IMR-90 (cell line): Measurements from ENCODE around the gene URI1. TPM values are rescaled to one million over a fixed set of nuclear protein-coding genes. Genes with fewer than 3 reads are reported as not detected.

Experiments
- ATAC-seq: fragments of 200-7000 bp; cut with Tn5 transposase; 2 replicates; pipeline ENCODE4 v1.9.1; 2020; ENCODE audit warnings: low read depth, mild to moderate bottlenecking, moderate library complexity
- Bru-seq: library from RNA; stranded (reverse); fragments of 400-500 nt; gene quantifications from one replicate; lab custom pipeline; 2021; lab: Mats Ljungman, UMichigan
- BruChase-seq, 2 experiments: library from RNA; stranded (reverse); fragments of 400-500 nt; gene quantifications; one replicate each; lab custom pipeline; 2021; lab: Mats Ljungman, UMichigan
- BruUV-seq: library from RNA; stranded (reverse); fragments of 400-500 nt; replicated peaks from 2 replicates; lab custom pipeline; 2021; lab: Mats Ljungman, UMichigan
- CTCF ChIA-PET: fragments of 300-600 bp; formaldehyde crosslinking; extraction: SDS; loops from one replicate; lab custom pipeline; 2021; ENCODE audit warnings: antibody characterized with exemption; lab: Yijun Ruan, JAX
- POLR2A ChIA-PET: fragments of 300-600 bp; sonication (Branson Sonifier 250); formaldehyde crosslinking; loops from one replicate; lab custom pipeline; 2022; ENCODE audit warnings: antibody characterized with exemption; ENCODE audit not compliant: unreplicated experiment; lab: Charles Lee
- DNase-seq: peaks from one replicate; pipeline ENCODE4 v3.0.0; 2013
- H2AFZ ChIP-seq: replicated peaks from 2 replicates; pipeline ENCODE3; 2013; ENCODE audit warnings: low read length, mild to moderate bottlenecking; ENCODE audit not compliant: poor library complexity
- H2AK5ac ChIP-seq: 2 replicates; pipeline ENCODE4 v1.6.1; 2013; ENCODE audit warnings: low read depth, low read length, inconsistent platforms
- H2AK9ac ChIP-seq: replicated peaks from 2 replicates; pipeline ENCODE3; 2013; ENCODE audit warnings: mild to moderate bottlenecking, low read depth, low read length, moderate library complexity; ENCODE audit not compliant: poor library complexity
- H2BK120ac ChIP-seq: 2 replicates; pipeline ENCODE4 v1.6.1; 2013; ENCODE audit warnings: low read depth, low read length, inconsistent platforms
- H2BK15ac ChIP-seq: 3 replicates; pipeline ENCODE4 v1.6.1; 2013; ENCODE audit warnings: low read depth, low read length, inconsistent platforms
- H2BK20ac ChIP-seq: 2 replicates; pipeline ENCODE4 v1.6.1; 2013; ENCODE audit warnings: low read depth, mild to moderate bottlenecking, inconsistent platforms, low read length, moderate library complexity
- H2BK5ac ChIP-seq: 2 replicates; pipeline ENCODE4 v1.6.1; 2013; ENCODE audit warnings: mild to moderate bottlenecking, low read depth, low read length, inconsistent platforms; ENCODE audit not compliant: poor library complexity, severe bottlenecking
- H3K14ac ChIP-seq: replicated peaks from 2 replicates; pipeline ENCODE4 v1.6.1; 2013; ENCODE audit warnings: low read depth, low read length, inconsistent platforms
- H3K18ac ChIP-seq: 2 replicates; pipeline ENCODE4 v1.6.1; 2013; ENCODE audit warnings: low read depth, low read length, control low read depth
- H3K23ac ChIP-seq: 2 replicates; pipeline ENCODE4 v1.6.1; 2013; ENCODE audit warnings: low read depth, low read length, inconsistent platforms
- H3K27ac ChIP-seq: 2 replicates; pipeline ENCODE4 v1.5.1; 2013; ENCODE audit warnings: mild to moderate bottlenecking, control low read depth, low read length; ENCODE audit not compliant: insufficient read depth
- H3K27me3 ChIP-seq: 2 replicates; pipeline ENCODE4 v1.6.1; 2013; ENCODE audit warnings: low read length; ENCODE audit not compliant: control insufficient read depth, insufficient read depth
- H3K36me3 ChIP-seq: 2 replicates; pipeline ENCODE4 v1.6.1; 2013; ENCODE audit warnings: low read length, mixed read lengths; ENCODE audit not compliant: control insufficient read depth, insufficient read depth
- H3K4ac ChIP-seq: 2 replicates; pipeline ENCODE4 v1.6.1; 2013; ENCODE audit warnings: low read depth, low read length, inconsistent platforms
- H3K4me1 ChIP-seq: 2 replicates; pipeline ENCODE4 v1.6.1; 2013; ENCODE audit warnings: low read length, mixed read lengths; ENCODE audit not compliant: control insufficient read depth, insufficient read depth
- H3K4me2 ChIP-seq: 2 replicates; pipeline ENCODE4 v1.6.1; 2013; ENCODE audit warnings: low read depth, mild to moderate bottlenecking, control low read depth, low read length, moderate library complexity
- H3K4me3 ChIP-seq: 2 replicates; pipeline ENCODE4 v1.5.1; 2013; ENCODE audit warnings: low read depth, mild to moderate bottlenecking, control low read depth, low read length, moderate library complexity; ENCODE audit not compliant: insufficient read depth
- H3K56ac ChIP-seq: 2 replicates; pipeline ENCODE4 v1.6.1; 2013; ENCODE audit warnings: low read length, inconsistent platforms; ENCODE audit not compliant: insufficient read depth; ENCODE audit errors: extremely low read depth
- H3K79me1 ChIP-seq, 2 experiments: 2 replicates each; pipeline ENCODE4 v1.6.1; 2013; ENCODE audit warnings: low read length in 2 of 2, inconsistent platforms in 1 of 2, low read depth in 1 of 2
- H3K9ac ChIP-seq: 2 replicates; pipeline ENCODE4 v1.6.1; 2013; ENCODE audit warnings: low read depth, low read length, control low read depth
- H3K9me1 ChIP-seq: 2 replicates; pipeline ENCODE4 v1.6.1; 2013; ENCODE audit warnings: low read length, inconsistent platforms; ENCODE audit not compliant: insufficient read depth
- H3K9me3 ChIP-seq: 2 replicates; pipeline ENCODE4 v1.6.1; 2013; ENCODE audit warnings: low read length; ENCODE audit not compliant: control insufficient read depth, insufficient read depth
- H4K20me1 ChIP-seq: 2 replicates; pipeline ENCODE4 v1.6.1; 2013; ENCODE audit warnings: low read length, inconsistent platforms; ENCODE audit not compliant: insufficient read depth
- H4K5ac ChIP-seq: 2 replicates; pipeline ENCODE4 v1.6.1; 2013; ENCODE audit warnings: mild to moderate bottlenecking, low read depth, low read length, control low read depth
- H4K8ac ChIP-seq, 2 experiments: 2 replicates each; pipeline ENCODE4 v1.6.1; 2013; ENCODE audit warnings: low read depth in 2 of 2, low read length in 2 of 2, control low read depth in 1 of 2, inconsistent platforms in 1 of 2
- H4K91ac ChIP-seq: 2 replicates; pipeline ENCODE4 v1.6.1; 2013; ENCODE audit warnings: low read depth, low read length, inconsistent platforms; ENCODE audit not compliant: insufficient read depth
- MAFK ChIP-seq: IDR thresholded peaks from 2 replicates; pipeline ENCODE4 v1.6.1; 2012; ENCODE audit warnings: low read depth, low read length, improper control_type of control experiment
- MAZ ChIP-seq: IDR thresholded peaks from 2 replicates; pipeline ENCODE4 v1.6.1; 2012; ENCODE audit warnings: low read depth, mild to moderate bottlenecking, low read length, improper control_type of control experiment, moderate library complexity, borderline replicate concordance
- MXI1 ChIP-seq: IDR thresholded peaks from 2 replicates; pipeline ENCODE4 v1.6.1; 2012; ENCODE audit warnings: low read depth, mild to moderate bottlenecking, low read length, moderate library complexity, borderline replicate concordance
- WGBS, 2 experiments: methylation state at CpG; one replicate each; pipeline versions ENCODE4 v1.1.5 to v1.1.7; 2013; ENCODE audit warnings: missing lambda C conversion rate in 2 of 2; ENCODE audit not compliant: insufficient read length in 1 of 2; ENCODE audit errors: extremely low coverage in 2 of 2; 5-methylcytosine and 5-hydroxymethylcytosine counted together
- dilution Hi-C: fragments of 300-500 bp; cut with HindIII; formaldehyde crosslinking; loops from one replicate; pipeline ENCODE4 v1.14.3; 2018; ENCODE audit warnings: low sequenced_read_pairs; ENCODE audit not compliant: unreplicated experiment
- in situ Hi-C: fragments of 300-500 bp; cut with MboI; formaldehyde crosslinking; loops from 3 replicates; pipeline ENCODE4 v1.14.3; 2019; ENCODE audit warnings: low sequenced_read_pairs, inconsistent platforms, mixed read lengths
- intact Hi-C: fragments of 100-400 bp; cut with micrococcal nuclease; formaldehyde crosslinking; loops from 2 replicates; pipeline ENCODE4 v1.10.0; 2022
- long read RNA-seq: library from polyadenylated mRNA; unstranded; transcript quantifications from one replicate; pipeline ENCODE4 v2.0.0, GENCODE V29; 2021; ENCODE audit not compliant: unreplicated experiment
- polyA plus RNA-seq, 3 experiments: library from polyadenylated mRNA; depleted of rRNA; stranded (reverse); fragments of >200 nt; gene quantifications; 2 replicates each; pipeline ENCODE4 v1.2.3, GENCODE V29; 2012; ENCODE audit warnings: low replicate concordance in 1 of 3
- total RNA-seq: library from RNA; depleted of rRNA; stranded (reverse); fragments of >200 nt; gene quantifications from 2 replicates; pipeline ENCODE4 v1.2.3, GENCODE V29; 2012; rRNA removed
- TF ChIP-seq, protein P1 (sequence below): fragments of 150-350 bp; IDR thresholded peaks from 2 replicates; pipeline ENCODE4 v1.6.1; 2017; ENCODE audit warnings: mild to moderate bottlenecking, antibody characterized with exemption, low read length, low read depth

URI1 gene, protein sequence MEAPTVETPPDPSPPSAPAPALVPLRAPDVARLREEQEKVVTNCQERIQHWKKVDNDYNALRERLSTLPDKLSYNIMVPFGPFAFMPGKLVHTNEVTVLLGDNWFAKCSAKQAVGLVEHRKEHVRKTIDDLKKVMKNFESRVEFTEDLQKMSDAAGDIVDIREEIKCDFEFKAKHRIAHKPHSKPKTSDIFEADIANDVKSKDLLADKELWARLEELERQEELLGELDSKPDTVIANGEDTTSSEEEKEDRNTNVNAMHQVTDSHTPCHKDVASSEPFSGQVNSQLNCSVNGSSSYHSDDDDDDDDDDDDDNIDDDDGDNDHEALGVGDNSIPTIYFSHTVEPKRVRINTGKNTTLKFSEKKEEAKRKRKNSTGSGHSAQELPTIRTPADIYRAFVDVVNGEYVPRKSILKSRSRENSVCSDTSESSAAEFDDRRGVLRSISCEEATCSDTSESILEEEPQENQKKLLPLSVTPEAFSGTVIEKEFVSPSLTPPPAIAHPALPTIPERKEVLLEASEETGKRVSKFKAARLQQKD
- total RNA-seq (43.2 and 95.8 TPM in 2 replicates), polyA plus RNA-seq (2012; rRNA removed) (39.0 and 45.3 TPM in 2 replicates), Bru-seq, nascent RNA (percentile 80 among the genes with signal in this experiment), BruChase-seq, experiment 1, labeled RNA remaining after a 6-hour chase (percentile 78 among the genes with signal in this experiment), BruChase-seq, experiment 2, labeled RNA remaining after a 2-hour chase (percentile 90 among the genes with signal in this experiment)
- polyA plus RNA-seq (2012; cell fraction: cytosol; rRNA removed), result 4.1 and 11.6 TPM in 2 replicates
- 2.4 and 34.6 TPM in 2 replicates for polyA plus RNA-seq (2012; cell fraction: nucleus; rRNA removed; ENCODE audit: low replicate concordance)
- long read RNA-seq, transcript URI1-202 (11 exons, 3,444 nt), result major isoform, 20 of 43 reads
- long read RNA-seq, transcript URI1-206 (10 exons, 2,495 nt), result minor isoform, 10 of 43 reads
- long read RNA-seq, partial matches to known transcripts, result 8 of 43 reads
- long read RNA-seq, other reads (novel, unspliced or antisense), result 5 of 43 reads

DNA sequence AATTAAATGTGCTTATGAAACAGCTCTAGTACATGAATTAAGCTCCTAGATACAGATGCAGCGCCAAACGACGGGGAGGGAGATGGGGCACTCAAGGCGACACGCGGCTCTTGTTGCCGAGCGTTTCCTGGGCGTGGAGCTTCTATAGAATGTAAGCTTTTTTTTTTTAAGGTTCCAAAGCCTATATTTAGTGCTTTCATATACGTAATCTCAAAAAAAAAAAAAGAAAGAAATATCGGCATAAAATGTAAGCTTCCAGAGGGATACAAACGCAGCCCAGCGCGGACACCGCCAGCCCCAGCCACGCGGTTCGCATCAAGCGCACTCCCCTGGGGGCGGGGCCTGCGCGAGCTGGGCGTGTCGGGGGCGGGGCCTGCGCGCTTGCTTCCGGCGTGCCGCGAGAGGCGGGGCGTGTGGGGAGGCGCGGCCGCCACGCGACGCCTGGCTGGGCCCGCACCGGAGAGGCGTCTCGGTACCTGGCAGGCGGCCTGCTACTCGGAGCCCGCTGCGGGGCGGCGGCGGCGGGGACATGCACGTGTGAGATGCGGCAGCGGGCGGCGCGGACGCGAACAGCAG is at the start of gene URI1:
URI1 (plus strand) TSS at position 412 of the 576 bp plus-strand sequence. CDS start 309 bp downstream, outside the sequence.
- Histone ChIP-seq H3K9me3 (no peaks in the 10 kb centered on the region), H3K56ac (peak within 1 kb of the TSS; percentile 61; the same call in 1 of the 2 replicates), H2BK15ac (no peak within 1 kb of the TSS), H3K4me1 (peaks cover 8% of the 10 kb centered on the region), H3K14ac (peak within 1 kb of the TSS; percentile 17), H4K91ac (peak within 1 kb of the TSS; percentile 52; the same call in 1 of the 2 replicates), H2AK9ac (peak within 1 kb of the TSS; percentile 74), H3K9me1 (peaks cover 6% of the 10 kb centered on the region; the same call in 1 of the 2 replicates), H3K27me3 (no peaks in the 10 kb centered on the region; the same call in 1 of the 2 replicates), H3K4me2 (peak within 1 kb of the TSS; percentile 100), H3K9ac (peak within 1 kb of the TSS; percentile 86), H2AK5ac (peak within 1 kb of the TSS; percentile 56), H2BK5ac (peak within 1 kb of the TSS; percentile 30), H3K27ac (peak within 1 kb of the TSS; percentile 74), H3K36me3 (no peaks in the 10 kb centered on the region), H4K20me1 (peaks cover 28% of the 10 kb centered on the region), H2AFZ (peak within 1 kb of the TSS; percentile 98), H3K4ac (peak within 1 kb of the TSS; percentile 79), H2BK120ac (no peak within 1 kb of the TSS), H3K18ac (0 out of 2 replicates have a peak within 1 kb of the TSS, but pooled peaks have one; percentile 1), H4K5ac (peak within 1 kb of the TSS; percentile 52), H3K4me3 (peak within 1 kb of the TSS; percentile 97), H4K8ac (peak within 1 kb of the TSS; percentile 70 to 95; a peak in 3 of 4 replicates), H3K79me1 (peaks cover 7 to 31% of the 10 kb centered on the region in 2 experiments; a peak in 3 of 4 replicates), H3K23ac (peak within 1 kb of the TSS; percentile 29; the same call in 1 of the 2 replicates), H2BK20ac (no peak within 1 kb of the TSS)
- BruUV-seq, result no TSS peak
- WGBS, 2 experiments, result 0% methylated on average over 36 of the region's 59 CpGs; no CpG with 5 or more reads in 1 of the 2 experiments
- dilution Hi-C loops (no loop called here), in situ Hi-C loops (no loop called here), intact Hi-C loops (loop anchor here (10.0 kb wide), 1 partner anchor 283 kb away; no protein-coding TSS in a partner anchor)
- ChIA-PET POLR2A (interaction anchor here (0.5 kb wide), 1 partner anchor 79 kb away, joined by 3 read pairs; no protein-coding TSS in a partner anchor), CTCF (interaction anchor here (0.6 kb wide), 2 partner anchors 692 to 1028 kb away, joined by 3 read pairs; no protein-coding TSS in a partner anchor)
- ATAC-seq, result peak; percentile 99
- DNase-seq, result peak; percentile 70
- TF ChIP-seq MXI1 (peak; percentile 95), MAFK (no peak), MAZ (peak; percentile 24; the same call in 1 of the 2 replicates)
- TF ChIP-seq, protein P1, sequence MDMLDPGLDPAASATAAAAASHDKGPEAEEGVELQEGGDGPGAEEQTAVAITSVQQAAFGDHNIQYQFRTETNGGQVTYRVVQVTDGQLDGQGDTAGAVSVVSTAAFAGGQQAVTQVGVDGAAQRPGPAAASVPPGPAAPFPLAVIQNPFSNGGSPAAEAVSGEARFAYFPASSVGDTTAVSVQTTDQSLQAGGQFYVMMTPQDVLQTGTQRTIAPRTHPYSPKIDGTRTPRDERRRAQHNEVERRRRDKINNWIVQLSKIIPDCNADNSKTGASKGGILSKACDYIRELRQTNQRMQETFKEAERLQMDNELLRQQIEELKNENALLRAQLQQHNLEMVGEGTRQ, result 0 out of 2 replicates have a peak, but pooled peaks have one; percentile 8
